HG03442 (cell line): Measurements from ENCODE around the gene SLC9A6.

Source experiments
- ATAC-seq: cut with Tn5 transposase; IDR thresholded peaks from one replicate; pipeline ENCODE4 v1.9.1; 2021; ENCODE audit warnings: mild to moderate bottlenecking, moderate library complexity; ENCODE audit not compliant: unreplicated experiment

SLC9A6 gene

GRCh38 chrX:135985157-135985972, at the start of gene SLC9A6:
Gene SLC9A6, plus strand, starts transcription at chrX:135985435. Its CDS starts 224 bp downstream, at chrX:135985659.
- ATAC-seq = peak; percentile 89

- no peak for ATAC-seq
Measured at GRCh38 chrX:135944486-135944885, 40.7 kb upstream of the SLC9A6 start.

GRCh38 chrX:135951291-135951690, 33.9 kb upstream of the SLC9A6 start:
- ATAC-seq = no peak

- ATAC-seq = no peak
Measured at GRCh38 chrX:135973025-135973547, 12.1 kb upstream of the SLC9A6 start.

DNA sequence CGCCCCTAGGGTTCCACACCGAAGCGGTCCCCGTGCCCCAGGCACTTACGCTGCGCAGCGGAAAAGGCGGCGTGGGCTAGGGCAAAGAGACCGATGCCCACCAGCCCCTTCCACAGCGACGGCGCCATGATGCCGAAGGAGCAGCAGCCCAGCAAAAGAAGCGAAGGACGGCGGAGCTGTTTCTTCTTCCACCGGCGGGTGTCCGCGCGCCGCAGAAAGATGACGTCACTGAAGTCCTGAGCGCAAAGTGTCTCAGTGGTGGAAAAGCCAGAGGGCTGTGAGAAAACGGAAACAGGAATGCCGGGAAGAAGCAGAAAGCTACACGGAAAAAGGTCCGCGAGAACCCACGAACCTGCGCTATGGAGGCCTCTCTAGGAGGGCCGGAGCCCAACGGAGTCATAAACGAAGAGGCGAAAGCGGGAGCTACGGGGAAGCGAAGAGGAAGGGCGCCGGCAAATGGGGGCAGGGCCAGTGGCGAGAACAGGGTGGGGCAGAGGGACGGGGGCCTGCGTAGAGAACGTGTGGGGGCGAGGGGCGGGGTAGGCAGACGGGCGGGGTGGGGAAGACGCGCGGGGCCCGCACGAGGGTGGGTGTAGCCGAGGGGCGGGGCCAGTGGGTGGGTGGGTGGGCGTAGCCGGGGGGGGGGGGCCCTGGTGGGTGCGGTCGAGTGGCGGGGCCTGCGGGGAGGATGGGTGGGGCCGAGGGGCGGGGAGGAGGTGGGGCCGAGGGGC, 11.5 kb upstream of the SLC9A6 start, which contains the start of gene MMGT1:
TSS of gene MMGT1 (minus strand) at position 441 of the 731 bp plus-strand sequence. CDS start at position 128, 313 bp downstream.
- peak; percentile 84 for ATAC-seq

GRCh38 chrX:135974279-135974856, 10.9 kb upstream of the SLC9A6 start:
- ATAC-seq = no peak

GRCh38 chrX:135975421-135975820, 9.8 kb upstream of the SLC9A6 start:
- ATAC-seq = no peak

GRCh38 chrX:135977611-135978010, 7.6 kb upstream of the SLC9A6 start:
- no peak for ATAC-seq

GRCh38 chrX:135981010-135981409, 4.2 kb upstream of the SLC9A6 start:
- ATAC-seq = no peak

DNA sequence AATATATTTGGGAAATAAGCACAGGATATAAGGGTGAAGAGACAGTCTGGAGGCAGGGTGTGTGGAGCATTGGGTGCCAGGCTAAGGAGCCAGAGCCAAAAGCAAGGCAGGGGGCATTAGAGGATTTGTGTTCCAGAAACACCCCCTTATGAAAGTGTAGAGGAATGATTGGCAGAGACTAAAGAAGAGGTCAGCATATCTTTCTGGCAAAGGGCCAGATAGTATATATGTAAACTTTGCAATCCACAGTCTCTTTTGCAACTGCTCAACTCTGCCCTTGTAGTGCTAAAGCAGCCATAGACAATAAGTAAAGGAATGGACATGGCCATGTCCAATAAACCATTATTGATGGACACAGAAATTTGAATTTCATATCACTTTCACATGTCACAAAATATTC, 3.6 kb upstream of the SLC9A6 start:
- ATAC-seq = no peak

- ATAC-seq = no peak
Measured at GRCh38 chrX:135982860-135983259, 2.4 kb upstream of the SLC9A6 start.

- ATAC-seq = no peak
Measured at GRCh38 chrX:135984256-135984655, 979 bp upstream of the SLC9A6 start.

- ATAC-seq = no peak
Measured at GRCh38 chrX:135984791-135985156, 461 bp upstream of the SLC9A6 start.

- ATAC-seq = no peak
Measured at GRCh38 chrX:135985973-135986310, 707 bp downstream of the SLC9A6 start.

DNA sequence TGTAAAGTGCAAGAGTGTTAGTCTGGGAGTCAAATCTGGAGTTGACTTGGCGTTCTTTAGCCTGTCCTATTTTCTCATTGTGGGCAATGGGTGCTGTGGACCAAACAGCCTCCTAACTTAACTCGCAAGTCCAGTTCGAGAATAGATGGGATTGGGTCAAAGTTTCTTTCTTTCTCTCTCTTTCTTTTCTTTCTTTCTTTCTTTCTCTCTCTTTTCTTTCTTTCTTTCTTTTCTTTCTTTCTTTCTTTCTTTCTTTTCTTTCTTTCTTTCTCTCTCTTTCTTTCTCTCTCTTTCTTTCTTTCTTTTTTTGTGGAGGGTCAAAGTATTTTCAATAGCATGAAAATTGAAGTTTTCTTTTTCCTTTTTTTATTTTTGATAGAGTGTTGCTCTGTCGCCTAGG, 3.0 kb downstream of the SLC9A6 start:
- ATAC-seq = no peak

DNA sequence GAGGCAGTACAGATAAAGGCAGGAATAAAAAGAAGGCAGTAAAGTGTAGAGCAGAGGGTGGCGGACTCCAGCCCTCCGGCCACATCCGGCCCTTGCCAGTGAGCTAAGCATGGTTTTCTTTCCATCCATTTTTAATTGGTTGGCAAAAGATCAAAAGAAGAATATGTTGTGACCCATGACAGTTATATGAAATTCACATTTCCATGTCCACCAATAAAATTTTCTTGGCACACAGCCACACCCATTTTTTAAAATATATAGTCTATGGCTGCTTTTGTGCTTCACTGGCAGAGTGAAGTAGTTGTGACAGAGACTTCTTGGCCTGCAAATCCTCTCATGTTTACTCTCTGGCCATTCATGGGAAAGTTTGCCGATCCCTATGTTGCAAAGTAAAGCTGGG, 29.8 kb downstream of the SLC9A6 start:
- ATAC-seq = no peak

DNA sequence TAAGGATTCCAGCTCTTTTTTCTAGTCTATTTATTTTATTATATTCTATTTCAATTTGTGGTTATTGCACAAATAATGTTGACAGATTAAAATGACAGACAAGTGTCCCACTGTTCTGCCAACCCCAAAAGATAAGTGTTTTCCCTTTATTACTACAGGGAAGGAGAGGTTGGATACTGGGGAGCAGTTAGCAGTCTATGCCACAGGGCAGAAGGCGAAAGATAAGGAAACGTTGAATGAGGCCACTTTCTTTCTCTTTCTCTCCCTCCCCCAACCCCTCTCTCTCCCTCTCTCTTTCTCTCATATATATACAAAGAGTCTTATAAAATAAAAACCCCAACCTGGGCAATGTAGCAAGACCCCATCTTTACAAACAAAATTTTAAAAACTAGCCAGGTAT, 31.6 kb downstream of the SLC9A6 start:
- no peak for ATAC-seq

DNA sequence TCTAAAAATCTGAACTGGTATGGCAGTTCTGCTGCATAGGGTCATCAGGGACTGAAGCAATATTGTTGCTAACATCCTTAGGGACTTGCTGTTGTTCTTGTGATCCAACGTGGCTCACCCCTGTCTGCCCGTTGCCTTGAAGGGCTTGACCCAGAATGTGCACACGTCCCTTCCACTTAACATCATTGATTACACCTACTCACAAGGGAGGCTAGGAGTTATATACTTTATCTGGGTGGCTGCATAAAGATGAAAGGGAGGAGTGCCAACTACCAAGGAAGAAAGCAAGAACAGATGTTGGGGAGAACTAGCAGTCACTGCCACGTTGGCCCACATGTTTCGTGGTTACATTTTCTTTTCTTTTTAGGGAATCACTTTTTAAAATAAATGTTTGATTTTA, 34.0 kb downstream of the SLC9A6 start:
- no peak for ATAC-seq

DNA sequence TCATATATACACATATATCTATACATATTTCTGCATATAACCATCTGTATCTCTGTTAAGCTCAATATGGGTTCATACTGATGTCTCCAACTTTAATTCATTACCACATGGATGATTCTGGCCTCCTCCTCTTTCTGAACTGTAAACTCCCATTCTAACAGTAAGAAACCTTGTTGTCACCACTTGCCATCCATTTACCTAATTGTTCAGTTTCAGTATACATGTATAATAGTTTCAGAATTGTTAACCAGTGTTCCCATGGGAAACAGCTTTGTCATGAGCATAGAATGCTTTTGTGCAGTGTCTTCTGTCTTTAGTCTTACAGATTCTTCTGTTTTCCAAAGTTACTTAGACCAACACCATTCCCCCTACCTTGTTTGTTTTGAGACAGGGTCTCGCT, 35.9 kb downstream of the SLC9A6 start:
- peak; percentile 82 for ATAC-seq

DNA sequence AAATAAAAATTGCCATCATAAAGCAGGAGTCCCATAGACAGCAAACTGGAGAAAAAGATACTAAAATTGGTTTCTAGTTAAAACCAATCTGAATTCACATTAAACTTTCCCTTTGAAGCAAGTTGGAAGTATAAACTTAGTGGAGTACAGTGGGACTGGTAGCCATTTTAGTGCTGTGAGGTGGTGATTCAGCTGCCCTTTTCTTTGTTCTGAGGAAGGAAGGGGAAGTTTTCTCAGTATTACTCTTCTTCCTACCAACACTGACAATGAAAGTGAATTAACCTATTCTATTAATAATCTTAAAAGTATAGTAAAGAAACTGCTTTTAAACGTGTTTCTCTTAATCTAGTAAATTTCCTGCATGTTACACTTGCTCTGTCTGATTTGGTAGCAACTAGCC, 36.7 kb downstream of the SLC9A6 start:
- ATAC-seq = peak; percentile 67

GRCh38 chrX:136025091-136025490, 39.9 kb downstream of the SLC9A6 start:
- ATAC-seq = no peak
